ENCODE results near the gene MLN.
A peak's percentile ranks its signal among the peaks of the same experiment; 100 is the strongest.

MLN gene

GRCh38 chr6:33784787-33785186, 19.0 kb downstream of the MLN start:
- H3K4me3 ChIP-seq (ENCODE audit: low read length): no peak overlapping the region
- DNase-seq: no peak
- peaks cover 36% of the 10 kb centered on the region for H3K4me1 ChIP-seq (ENCODE audit: control insufficient read depth, low read depth, low read length)
- peaks cover 5% of the 10 kb centered on the region for H3K36me3 ChIP-seq (ENCODE audit: control insufficient read depth, insufficient read depth, low read length)
- peaks cover 16% of the 10 kb centered on the region for H3K79me1 ChIP-seq (ENCODE audit: low read length)
- peak overlapping the region; percentile 18 for H3K56ac ChIP-seq (ENCODE audit: low read length)
- H2AK5ac ChIP-seq (ENCODE audit: low read length): no peak overlapping the region
- H3K18ac ChIP-seq (ENCODE audit: low read length): no peak overlapping the region
- H3K27ac ChIP-seq (ENCODE audit: low read depth, low read length): no peak overlapping the region
- H3K23ac ChIP-seq (ENCODE audit: low read length): no peak overlapping the region
- no peak overlapping the region for H3K9ac ChIP-seq (ENCODE audit: low read length)
- H3K4me2 ChIP-seq (ENCODE audit: low read length): no peak overlapping the region
- no peak overlapping the region for H4K8ac ChIP-seq (ENCODE audit: low read depth, low read length)
- no CpG with 5 or more reads among the region's 13 CpGs for WGBS (ENCODE audit: extremely low coverage, insufficient coverage, low lambda C conversion rate)
- no peaks in the 10 kb centered on the region for H3K27me3 ChIP-seq (ENCODE audit: insufficient read depth, low read length, poor library complexity)
- H4K5ac ChIP-seq (ENCODE audit: low read length): no peak overlapping the region
- no peak overlapping the region for H2BK15ac ChIP-seq (replicated peaks; ENCODE audit: low read depth)
- no peak overlapping the region for H2BK5ac ChIP-seq (ENCODE audit: low read length)
- H2BK120ac ChIP-seq (ENCODE audit: low read depth, low read length): no peak overlapping the region
- H3K4ac ChIP-seq (ENCODE audit: low read depth, low read length): no peak overlapping the region
- peaks cover 22% of the 10 kb centered on the region for H3K79me2 ChIP-seq (ENCODE audit: control insufficient read depth, insufficient read depth, low read length)

DNA sequence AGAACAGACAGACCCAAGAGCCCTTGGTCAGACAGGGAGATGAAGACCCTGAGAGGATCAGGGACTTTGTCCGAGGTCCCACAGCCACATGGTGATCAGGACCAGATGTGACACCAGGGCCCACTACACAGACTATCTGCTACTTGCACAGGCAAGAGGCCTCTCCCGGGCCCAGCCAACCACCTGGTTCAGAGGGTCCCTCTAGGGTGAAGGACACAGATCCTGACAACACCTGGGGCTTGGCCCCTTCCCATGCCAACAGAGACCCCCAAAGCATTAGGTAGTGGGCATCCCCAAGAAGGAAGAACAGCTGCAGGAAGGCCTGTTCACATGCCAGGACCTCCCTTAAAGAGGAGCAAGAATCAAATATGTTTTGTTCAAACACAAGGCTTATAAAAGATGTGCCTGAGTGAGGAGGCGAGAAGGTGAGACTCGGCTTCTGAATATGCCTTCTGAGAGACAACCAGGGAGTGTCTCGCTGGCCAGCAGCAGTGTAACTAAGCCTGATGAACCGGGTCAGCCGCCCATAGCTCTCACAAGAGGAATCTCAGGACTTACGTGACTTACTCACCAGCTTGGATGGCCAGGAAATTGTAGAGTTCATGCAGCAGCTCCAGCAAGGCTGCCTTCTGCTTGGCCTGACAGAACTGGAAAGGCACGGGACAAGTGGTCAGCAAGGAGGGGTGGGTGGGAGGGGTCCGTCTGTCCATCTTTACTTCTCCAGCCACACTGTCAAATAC, 19.9 kb downstream of the MLN start:
- Histone ChIP-seq H3K18ac (ENCODE audit: low read length) (no peak overlapping the region), H3K4ac (ENCODE audit: low read depth, low read length) (no peak overlapping the region), H3K4me3 (ENCODE audit: low read length) (no peak overlapping the region), H4K8ac (ENCODE audit: low read depth, low read length) (no peak overlapping the region), H3K4me2 (ENCODE audit: low read length) (no peak overlapping the region), H3K4me1 (ENCODE audit: control insufficient read depth, low read depth, low read length) (peaks cover 36% of the 10 kb centered on the region), H3K36me3 (ENCODE audit: control insufficient read depth, insufficient read depth, low read length) (peaks cover 5% of the 10 kb centered on the region), H3K56ac (ENCODE audit: low read length) (no peak overlapping the region), H3K23ac (ENCODE audit: low read length) (no peak overlapping the region), H3K79me2 (ENCODE audit: control insufficient read depth, insufficient read depth, low read length) (peaks cover 22% of the 10 kb centered on the region), H3K27ac (ENCODE audit: low read depth, low read length) (no peak overlapping the region), H3K79me1 (ENCODE audit: low read length) (peaks cover 16% of the 10 kb centered on the region), H4K5ac (ENCODE audit: low read length) (no peak overlapping the region), H2BK5ac (ENCODE audit: low read length) (no peak overlapping the region), H3K27me3 (ENCODE audit: insufficient read depth, low read length, poor library complexity) (no peaks in the 10 kb centered on the region), H2BK15ac (replicated peaks; ENCODE audit: low read depth) (no peak overlapping the region), H3K9ac (ENCODE audit: low read length) (no peak overlapping the region), H2BK120ac (ENCODE audit: low read depth, low read length) (no peak overlapping the region), H2AK5ac (ENCODE audit: low read length) (no peak overlapping the region)
- no CpG with 5 or more reads among the region's 10 CpGs for WGBS (ENCODE audit: extremely low coverage, insufficient coverage, low lambda C conversion rate)
- DNase-seq: no peak

DNA sequence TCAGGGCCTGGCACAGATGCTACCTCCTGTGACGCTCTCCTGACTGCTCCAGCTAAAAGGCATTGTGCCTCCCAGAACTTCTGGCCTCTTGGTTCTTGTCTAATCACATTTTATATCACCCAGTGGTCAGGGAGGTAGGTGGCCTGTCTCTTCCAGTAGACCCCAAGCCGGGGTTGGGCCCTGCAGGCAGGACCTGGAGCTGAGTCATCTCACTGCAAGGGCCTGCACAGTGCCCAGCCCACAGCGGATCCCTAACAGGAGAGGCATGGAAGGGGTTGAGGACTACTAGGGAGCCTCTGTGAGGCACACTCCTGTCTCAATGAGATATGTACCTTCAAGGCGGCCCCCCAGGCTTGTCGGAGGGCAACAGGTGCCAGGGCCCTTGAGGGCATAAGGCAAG, 21.2 kb downstream of the MLN start:
- Histone ChIP-seq H3K79me2 (ENCODE audit: control insufficient read depth, insufficient read depth, low read length) (peaks cover 21% of the 10 kb centered on the region), H3K4me3 (ENCODE audit: low read length) (no peak overlapping the region), H4K8ac (ENCODE audit: low read depth, low read length) (no peak overlapping the region), H3K27me3 (ENCODE audit: insufficient read depth, low read length, poor library complexity) (no peaks in the 10 kb centered on the region), H3K4me2 (ENCODE audit: low read length) (no peak overlapping the region), H3K4ac (ENCODE audit: low read depth, low read length) (no peak overlapping the region), H3K9ac (ENCODE audit: low read length) (no peak overlapping the region), H2BK5ac (ENCODE audit: low read length) (no peak overlapping the region), H3K23ac (ENCODE audit: low read length) (no peak overlapping the region), H3K36me3 (ENCODE audit: control insufficient read depth, insufficient read depth, low read length) (peaks cover 7% of the 10 kb centered on the region), H2BK15ac (replicated peaks; ENCODE audit: low read depth) (no peak overlapping the region), H4K5ac (ENCODE audit: low read length) (no peak overlapping the region), H3K56ac (ENCODE audit: low read length) (peak overlapping the region; percentile 6), H3K79me1 (ENCODE audit: low read length) (peaks cover 16% of the 10 kb centered on the region), H2AK5ac (ENCODE audit: low read length) (no peak overlapping the region), H3K4me1 (ENCODE audit: control insufficient read depth, low read depth, low read length) (peaks cover 39% of the 10 kb centered on the region), H2BK120ac (ENCODE audit: low read depth, low read length) (no peak overlapping the region), H3K27ac (ENCODE audit: low read depth, low read length) (no peak overlapping the region), H3K18ac (ENCODE audit: low read length) (no peak overlapping the region)
- WGBS (ENCODE audit: extremely low coverage, insufficient coverage, low lambda C conversion rate): no CpG with 5 or more reads among the region's 5 CpGs
- DNase-seq: no peak

DNA sequence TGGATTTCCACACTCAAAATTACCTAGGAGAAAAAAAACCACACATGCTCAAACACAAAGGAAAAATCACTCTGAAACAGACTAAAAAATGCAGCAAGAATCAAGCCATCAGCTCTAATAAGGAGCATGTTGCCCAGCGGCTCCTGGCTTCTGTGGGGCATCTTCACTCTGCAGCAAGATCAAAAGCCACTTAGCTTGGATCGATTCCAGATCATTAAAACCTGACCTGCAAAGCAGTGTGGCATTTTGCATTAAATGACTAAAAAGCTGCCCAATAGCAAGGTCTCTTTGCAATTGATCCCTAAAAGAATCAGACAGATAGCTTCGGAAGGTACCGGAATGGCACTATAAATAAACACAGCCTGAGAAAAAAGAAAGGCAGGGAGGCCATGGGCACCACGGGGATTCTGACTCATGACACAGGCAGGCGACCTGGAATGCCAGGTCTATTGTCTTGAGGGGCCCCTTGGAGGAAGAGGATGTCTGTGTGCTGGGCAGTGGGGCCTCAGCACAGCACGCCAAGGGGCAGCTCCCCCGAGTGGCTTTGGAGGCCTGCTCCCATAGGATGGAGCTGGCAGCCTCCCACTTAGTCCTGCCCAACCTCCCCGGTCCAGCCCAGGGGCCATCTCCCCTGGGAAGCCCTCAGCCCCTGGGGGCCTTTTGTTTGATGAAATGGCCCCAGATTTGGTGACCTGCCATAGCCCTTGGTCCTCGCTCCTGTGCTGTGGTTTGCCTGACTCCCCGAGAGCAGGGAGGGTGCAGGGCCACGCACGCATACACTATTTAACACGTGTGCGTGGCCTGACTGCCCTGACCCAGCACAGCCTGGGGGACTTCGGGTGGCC, 22.4 kb downstream of the MLN start:
- peak overlapping the region; percentile 25 for H2AK5ac ChIP-seq (ENCODE audit: low read length)
- no peak overlapping the region for H2BK120ac ChIP-seq (ENCODE audit: low read depth, low read length)
- no peak overlapping the region for H3K18ac ChIP-seq (ENCODE audit: low read length)
- peak overlapping the region; percentile 61 for H2BK5ac ChIP-seq (ENCODE audit: low read length)
- H4K5ac ChIP-seq (ENCODE audit: low read length): no peak overlapping the region
- H3K27ac ChIP-seq (ENCODE audit: low read depth, low read length): peak overlapping the region; percentile 72
- peaks cover 17% of the 10 kb centered on the region for H3K36me3 ChIP-seq (ENCODE audit: control insufficient read depth, insufficient read depth, low read length)
- peaks cover 32% of the 10 kb centered on the region for H3K4me1 ChIP-seq (ENCODE audit: control insufficient read depth, low read depth, low read length)
- peaks cover 12% of the 10 kb centered on the region for H3K79me1 ChIP-seq (ENCODE audit: low read length)
- WGBS (ENCODE audit: extremely low coverage, insufficient coverage, low lambda C conversion rate): no CpG with 5 or more reads among the region's 16 CpGs
- peaks cover 10% of the 10 kb centered on the region for H3K79me2 ChIP-seq (ENCODE audit: control insufficient read depth, insufficient read depth, low read length)
- no peak overlapping the region for H3K4me3 ChIP-seq (ENCODE audit: low read length)
- H2BK15ac ChIP-seq (replicated peaks; ENCODE audit: low read depth): no peak overlapping the region
- peak overlapping the region; percentile 22 for H3K9ac ChIP-seq (ENCODE audit: low read length)
- peak overlapping the region; percentile 82 for H3K56ac ChIP-seq (ENCODE audit: low read length)
- peak; percentile 96 for DNase-seq
- H3K4me2 ChIP-seq (ENCODE audit: low read length): no peak overlapping the region
- H3K4ac ChIP-seq (ENCODE audit: low read depth, low read length): no peak overlapping the region
- H3K23ac ChIP-seq (ENCODE audit: low read length): no peak overlapping the region
- no peak overlapping the region for H4K8ac ChIP-seq (ENCODE audit: low read depth, low read length)
- no peaks in the 10 kb centered on the region for H3K27me3 ChIP-seq (ENCODE audit: insufficient read depth, low read length, poor library complexity)

GRCh38 chr6:33779895-33780294, 23.9 kb downstream of the MLN start:
- Histone ChIP-seq H3K18ac (ENCODE audit: low read length) (no peak overlapping the region), H3K27me3 (ENCODE audit: insufficient read depth, low read length, poor library complexity) (no peaks in the 10 kb centered on the region), H3K27ac (ENCODE audit: low read depth, low read length) (peak overlapping the region; percentile 2), H3K36me3 (ENCODE audit: control insufficient read depth, insufficient read depth, low read length) (peaks cover 22% of the 10 kb centered on the region), H2BK15ac (replicated peaks; ENCODE audit: low read depth) (no peak overlapping the region), H3K9ac (ENCODE audit: low read length) (peak overlapping the region; percentile 20), H3K79me1 (ENCODE audit: low read length) (peaks cover 5% of the 10 kb centered on the region), H4K8ac (ENCODE audit: low read depth, low read length) (no peak overlapping the region), H3K4me2 (ENCODE audit: low read length) (no peak overlapping the region), H2AK5ac (ENCODE audit: low read length) (peak overlapping the region; percentile 73), H2BK5ac (ENCODE audit: low read length) (peak overlapping the region; percentile 54), H2BK120ac (ENCODE audit: low read depth, low read length) (no peak overlapping the region), H3K56ac (ENCODE audit: low read length) (peak overlapping the region; percentile 82), H3K23ac (ENCODE audit: low read length) (no peak overlapping the region), H3K4ac (ENCODE audit: low read depth, low read length) (no peak overlapping the region), H3K79me2 (ENCODE audit: control insufficient read depth, insufficient read depth, low read length) (peaks cover 2% of the 10 kb centered on the region), H4K5ac (ENCODE audit: low read length) (no peak overlapping the region), H3K4me3 (ENCODE audit: low read length) (no peak overlapping the region), H3K4me1 (ENCODE audit: control insufficient read depth, low read depth, low read length) (peaks cover 30% of the 10 kb centered on the region)
- no peak for DNase-seq
- no CpG with 5 or more reads among the region's 14 CpGs for WGBS (ENCODE audit: extremely low coverage, insufficient coverage, low lambda C conversion rate)
